OCI-LY7 (cell line): ENCODE data around the gene ELL.

ENCODE experiments used
- CTCF ChIP-seq: fragments of 200-600 bp; sonication (generic); conservative IDR thresholded peaks from 2 replicates; pipeline ENCODE4 v1.5.1; 2014; ENCODE audit warnings: mild to moderate bottlenecking, antibody characterized with exemption, low read length, moderate library complexity, mixed read lengths
- EZH2phosphoT487 ChIP-seq: fragments of 200-600 bp; sonication (generic); IDR thresholded peaks from 2 replicates; pipeline ENCODE4 v1.6.1; 2018; ENCODE audit warnings: low read depth, borderline replicate concordance, mild to moderate bottlenecking, mixed run types, antibody characterized with exemption, low read length, moderate library complexity, mixed read lengths

DNA sequence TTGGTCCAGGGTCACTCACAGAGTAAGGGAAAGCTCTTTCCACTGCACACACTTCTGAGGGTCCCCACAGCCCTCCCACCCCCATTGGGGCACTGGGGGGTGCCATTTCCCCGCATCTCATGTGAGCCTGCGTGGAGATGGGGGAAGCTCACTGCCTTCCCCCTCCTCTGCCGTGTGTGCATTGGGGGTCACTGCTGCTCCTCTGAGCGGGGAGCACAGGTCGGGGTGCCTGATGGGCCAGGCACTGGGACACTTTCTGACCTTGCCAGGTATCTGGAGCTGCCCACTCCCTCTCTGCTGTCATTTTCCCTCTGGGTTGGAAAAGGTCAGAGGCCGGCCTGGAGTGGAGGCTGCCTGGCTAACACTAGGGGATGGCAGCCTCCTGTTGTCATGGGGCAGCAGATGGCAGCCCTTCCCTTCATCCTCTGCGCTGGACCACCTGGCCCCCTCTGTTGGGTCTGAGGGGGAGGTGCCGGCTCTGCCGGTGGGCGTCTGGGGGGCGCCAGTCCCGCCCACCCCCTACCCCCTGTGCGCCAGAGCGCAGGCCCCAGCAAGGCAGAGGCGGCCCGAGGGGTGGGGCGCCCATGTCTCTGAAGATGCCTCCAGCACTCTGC lies 93.6 kb downstream of the ELL start:
- no peak for TF ChIP-seq CTCF
- TF ChIP-seq EZH2phosphoT487, result no peak
